Fibroblast of lung (primary cell): ENCODE results near the gene GNAO1.

Experiments
- CTCF ChIP-seq, 2 donors: IDR thresholded peaks in 1 of 2; conservative IDR thresholded peaks in 1 of 2; 1 replicate in 1 of 2; 2 replicates in 1 of 2; pipeline ENCODE4 v1.5.1; 2011 to 2012; ENCODE audit warnings: low read length in 2 of 2, control low read depth in 1 of 2, inconsistent platforms in 1 of 2, low read depth in 1 of 2, mild to moderate bottlenecking in 1 of 2
- EZH2 ChIP-seq: IDR thresholded peaks from 2 replicates; pipeline ENCODE4 v1.5.1; 2012; ENCODE audit warnings: low read length, control low read depth, mild to moderate bottlenecking; ENCODE audit errors: missing control alignments

- TF ChIP-seq CTCF (conservative IDR thresholded peaks at IDR 0.05 in 1 of 2, IDR thresholded peaks at IDR 0.05 in 1 of 2; ENCODE audit: low read depth in 1 of 2, low read length in 2 of 2) (no peak), EZH2 (no peak)
These were observed 159.5 kb downstream of the GNAO1 start for GRCh38 chr16:56350491-56351405.
